Panc1 (cell line): Measurements from ENCODE around the gene INF2.

Experiments used
- POLR2AphosphoS5 ChIP-seq: IDR thresholded peaks from 2 replicates; pipeline ENCODE4 v1.6.1; 2012; ENCODE audit warnings: mild to moderate bottlenecking, low read depth, low read length, moderate library complexity
- REST ChIP-seq, 2 experiments: IDR thresholded peaks; 2 replicates each; pipeline ENCODE4 v1.6.1; 2011 to 2012; ENCODE audit warnings: low read depth in 2 of 2, control low read depth in 1 of 2, low read length in 1 of 2, mild to moderate bottlenecking in 1 of 2, moderate library complexity in 1 of 2; ENCODE audit not compliant: insufficient read depth in 1 of 2
- TF ChIP-seq, protein P1 (sequence below): fragments of 450-650 bp; IDR thresholded peaks from 2 replicates; pipeline ENCODE4 v1.5.1; 2017; ENCODE audit warnings: mild to moderate bottlenecking

GRCh38 chr14:104682107-104682593 is 7.3 kb upstream of the INF2 start:
- TF ChIP-seq REST (IDR thresholded peaks at IDR 0.05; ENCODE audit: insufficient read depth in 1 of 2, low read depth in 2 of 2, low read length in 1 of 2) (no peak), POLR2AphosphoS5 (no peak)
- TF ChIP-seq, protein P1, sequence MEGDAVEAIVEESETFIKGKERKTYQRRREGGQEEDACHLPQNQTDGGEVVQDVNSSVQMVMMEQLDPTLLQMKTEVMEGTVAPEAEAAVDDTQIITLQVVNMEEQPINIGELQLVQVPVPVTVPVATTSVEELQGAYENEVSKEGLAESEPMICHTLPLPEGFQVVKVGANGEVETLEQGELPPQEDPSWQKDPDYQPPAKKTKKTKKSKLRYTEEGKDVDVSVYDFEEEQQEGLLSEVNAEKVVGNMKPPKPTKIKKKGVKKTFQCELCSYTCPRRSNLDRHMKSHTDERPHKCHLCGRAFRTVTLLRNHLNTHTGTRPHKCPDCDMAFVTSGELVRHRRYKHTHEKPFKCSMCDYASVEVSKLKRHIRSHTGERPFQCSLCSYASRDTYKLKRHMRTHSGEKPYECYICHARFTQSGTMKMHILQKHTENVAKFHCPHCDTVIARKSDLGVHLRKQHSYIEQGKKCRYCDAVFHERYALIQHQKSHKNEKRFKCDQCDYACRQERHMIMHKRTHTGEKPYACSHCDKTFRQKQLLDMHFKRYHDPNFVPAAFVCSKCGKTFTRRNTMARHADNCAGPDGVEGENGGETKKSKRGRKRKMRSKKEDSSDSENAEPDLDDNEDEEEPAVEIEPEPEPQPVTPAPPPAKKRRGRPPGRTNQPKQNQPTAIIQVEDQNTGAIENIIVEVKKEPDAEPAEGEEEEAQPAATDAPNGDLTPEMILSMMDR: no peak
